Fibroblast of mammary gland (primary cell): ENCODE results near the gene ADCY1.

Experiments
- DNase-seq: peaks from one replicate; pipeline ENCODE4 v3.0.0-alpha.2; 2010; ENCODE audit warnings: low read depth
- H3K4me3 ChIP-seq: 2 replicates; pipeline ENCODE4 v1.5.1; 2011; ENCODE audit warnings: low read depth, mild to moderate bottlenecking, low read length, moderate library complexity; ENCODE audit not compliant: control insufficient read depth
- CTCF ChIP-seq: conservative IDR thresholded peaks from 2 replicates; pipeline ENCODE4 v1.5.1; 2011; ENCODE audit warnings: low read depth, low read length, inconsistent platforms; ENCODE audit not compliant: control insufficient read depth, insufficient read depth

ADCY1 gene

GRCh38 chr7:45685619-45686240 is 111.6 kb downstream of the ADCY1 start:
- TF ChIP-seq CTCF = no peak
- DNase-seq = no peak
- no peak overlapping the region for H3K4me3 ChIP-seq

- TF ChIP-seq CTCF = no peak
- no peak for DNase-seq
These were observed 112.4 kb downstream of the ADCY1 start for GRCh38 chr7:45686441-45687184.

GRCh38 chr7:45687185-45687560 is 113.0 kb downstream of the ADCY1 start:
- no peak for TF ChIP-seq CTCF
- no peak overlapping the region for H3K4me3 ChIP-seq
- DNase-seq = no peak

More at GRCh38 chr7:45686441-45687184, 112.4 kb downstream of the ADCY1 start:
- no peak overlapping the region for H3K4me3 ChIP-seq

- no peak for TF ChIP-seq CTCF
These were observed 113.6 kb downstream of the ADCY1 start for GRCh38 chr7:45687721-45688120.

GRCh38 chr7:45688382-45688781 is 114.2 kb downstream of the ADCY1 start:
- no peak for DNase-seq
- no peak for TF ChIP-seq CTCF
- H3K4me3 ChIP-seq = no peak overlapping the region

More at GRCh38 chr7:45687721-45688120, 113.6 kb downstream of the ADCY1 start:
- no peak for DNase-seq
- H3K4me3 ChIP-seq = no peak overlapping the region

- peak; percentile 76 for DNase-seq
- H3K4me3 ChIP-seq = no peak overlapping the region
- no peak for TF ChIP-seq CTCF
These were observed 115.0 kb downstream of the ADCY1 start for GRCh38 chr7:45689011-45689796.
